WI38 (cell line): Measurements from ENCODE around the gene PRDM15.

ENCODE experiments used
- H3K4me3 ChIP-seq: 2 replicates; pipeline ENCODE4 v1.5.1; 2011; ENCODE audit warnings: low read depth, mild to moderate bottlenecking, control low read depth, low read length
- CTCF ChIP-seq: IDR thresholded peaks from 2 replicates; pipeline ENCODE4 v1.5.1; 2012; ENCODE audit warnings: low read depth, mild to moderate bottlenecking, control low read depth, low read length

The PRDM15 gene

GRCh38 chr21:41804381-41804780 lies 74.8 kb downstream of the PRDM15 start:
- H3K4me3 ChIP-seq = no peak overlapping the region
- TF ChIP-seq CTCF = no peak

- H3K4me3 ChIP-seq = no peak overlapping the region
- TF ChIP-seq CTCF = no peak
These were observed 75.8 kb downstream of the PRDM15 start for GRCh38 chr21:41803316-41803715.

GRCh38 chr21:41802684-41803083 lies 76.5 kb downstream of the PRDM15 start:
- no peak for TF ChIP-seq CTCF
- no peak overlapping the region for H3K4me3 ChIP-seq

GRCh38 chr21:41802198-41802584 lies 77.0 kb downstream of the PRDM15 start:
- TF ChIP-seq CTCF = no peak

GRCh38 chr21:41801321-41802197 lies 77.6 kb downstream of the PRDM15 start:
- H3K4me3 ChIP-seq = no peak overlapping the region
- no peak for TF ChIP-seq CTCF

More at GRCh38 chr21:41802198-41802584, 77.0 kb downstream of the PRDM15 start:
- no peak overlapping the region for H3K4me3 ChIP-seq

- H3K4me3 ChIP-seq = no peak overlapping the region
- no peak for TF ChIP-seq CTCF
These were observed 78.5 kb downstream of the PRDM15 start for GRCh38 chr21:41800425-41801320.
